HG02571 (cell line): Measurements from ENCODE around the gene NGF.

Experiments used
- ATAC-seq: cut with Tn5 transposase; IDR thresholded peaks from one replicate; pipeline ENCODE4 v1.9.1; 2021; ENCODE audit warnings: mild to moderate bottlenecking, moderate library complexity; ENCODE audit not compliant: unreplicated experiment

The NGF gene

DNA sequence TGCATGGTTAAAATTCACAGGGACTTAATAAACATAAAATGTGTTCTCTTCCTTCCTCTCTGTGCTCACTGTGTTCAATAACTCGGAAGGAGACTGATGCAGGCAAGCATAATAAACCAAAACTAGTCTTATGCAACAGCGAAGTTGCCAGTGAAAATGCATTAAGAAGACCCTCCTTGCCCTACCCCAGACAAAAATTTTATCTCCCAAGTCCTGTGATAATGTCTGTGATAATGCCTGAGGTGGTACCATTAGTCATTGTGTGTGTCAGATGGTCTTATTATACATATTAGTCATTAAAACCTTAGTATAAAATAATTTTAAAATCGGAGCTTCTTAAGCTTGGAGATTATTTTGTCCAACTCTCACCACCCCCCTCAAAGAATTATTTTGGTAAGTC lies 97.8 kb downstream of the NGF start:
- ATAC-seq = no peak

DNA sequence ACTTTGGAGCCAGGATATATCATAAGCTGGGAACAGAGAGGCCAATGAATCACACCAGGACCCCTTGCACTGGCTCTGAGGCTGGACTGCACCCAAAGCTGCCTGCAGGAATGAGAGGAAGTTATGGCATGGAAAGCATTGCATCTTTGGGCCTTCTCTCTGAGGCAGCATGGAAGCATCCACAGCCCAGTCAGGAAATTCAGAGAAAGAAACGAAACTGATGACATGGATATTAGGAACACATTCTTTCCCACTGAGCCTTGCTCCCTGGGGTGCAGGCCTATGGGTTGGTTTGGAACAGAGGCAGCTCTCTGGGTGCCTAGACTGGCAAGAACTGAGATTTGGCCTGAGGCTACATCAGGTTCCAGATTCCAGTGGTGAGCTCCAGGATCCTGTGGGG lies 98.6 kb downstream of the NGF start:
- no peak for ATAC-seq

DNA sequence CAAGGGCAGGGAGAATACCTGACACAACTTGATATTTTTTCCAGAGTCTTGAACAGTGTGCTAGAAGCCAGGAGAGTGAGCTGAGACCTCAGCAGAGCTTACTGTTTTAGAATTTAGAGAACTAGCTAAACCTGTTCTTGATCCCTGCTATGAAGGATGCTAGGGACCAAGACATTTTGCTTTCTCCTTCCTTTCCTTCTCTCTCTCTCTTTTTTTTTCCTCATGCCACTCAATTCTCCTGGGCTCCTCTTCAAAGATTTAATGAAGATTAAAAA lies 99.0 kb downstream of the NGF start:
- no peak for ATAC-seq

DNA sequence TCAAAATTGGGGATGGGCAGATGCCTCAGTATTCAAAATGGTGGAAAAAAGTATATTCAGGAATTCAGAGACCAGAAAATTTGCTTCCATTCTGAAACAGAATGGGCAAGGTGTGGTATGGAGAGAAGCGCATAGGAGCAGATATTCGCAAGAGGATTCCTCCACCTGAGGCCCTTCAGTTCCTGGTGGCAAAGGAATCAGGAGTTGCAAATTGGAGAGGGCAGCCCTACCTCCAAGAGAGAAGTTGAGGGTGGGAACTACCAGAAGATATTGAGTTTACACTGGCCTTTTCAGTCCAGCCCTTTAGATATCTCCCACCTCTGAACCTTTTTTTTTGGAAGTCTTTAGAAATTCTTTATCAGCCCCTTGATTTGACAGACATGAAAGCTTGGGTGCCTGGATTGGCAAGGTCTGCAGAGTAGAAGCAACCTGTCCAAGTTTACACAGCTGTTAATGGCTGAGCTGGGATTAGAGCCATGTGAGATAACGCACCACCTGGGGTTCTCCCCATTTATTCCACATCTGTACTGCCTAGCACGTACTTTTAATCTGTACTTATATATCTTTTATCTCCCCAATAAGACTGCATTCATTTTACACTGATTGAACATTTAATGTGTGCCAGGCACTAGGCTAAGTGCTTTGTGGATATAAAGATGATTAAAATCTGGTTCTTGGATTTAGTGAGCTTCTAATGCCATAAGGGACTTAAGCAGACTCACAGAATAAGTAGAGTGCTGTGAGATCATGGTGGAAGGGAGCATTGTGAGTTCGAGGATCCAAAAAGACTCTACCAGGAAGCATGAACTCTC lies 99.5 kb downstream of the NGF start:
- no peak for ATAC-seq

DNA sequence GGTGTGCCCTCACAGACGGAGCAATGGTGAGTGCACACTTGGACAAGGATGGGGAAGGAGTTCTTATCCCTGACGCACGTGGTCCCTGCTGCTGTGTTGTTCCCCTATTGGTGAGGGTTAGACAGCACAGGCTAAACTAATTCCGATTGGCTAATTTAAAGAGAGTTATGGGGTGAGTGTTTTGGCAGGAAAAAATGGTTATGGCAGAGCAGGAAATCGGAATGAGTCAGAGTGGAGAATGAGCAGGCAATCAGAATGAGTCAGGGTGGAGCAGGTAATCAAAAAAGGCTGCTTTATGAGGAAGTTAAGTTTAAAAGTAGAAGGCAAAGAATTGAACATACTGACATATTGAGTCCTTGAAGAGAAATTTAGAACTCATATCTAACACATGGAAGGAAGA lies 100.5 kb downstream of the NGF start:
- ATAC-seq = no peak

DNA sequence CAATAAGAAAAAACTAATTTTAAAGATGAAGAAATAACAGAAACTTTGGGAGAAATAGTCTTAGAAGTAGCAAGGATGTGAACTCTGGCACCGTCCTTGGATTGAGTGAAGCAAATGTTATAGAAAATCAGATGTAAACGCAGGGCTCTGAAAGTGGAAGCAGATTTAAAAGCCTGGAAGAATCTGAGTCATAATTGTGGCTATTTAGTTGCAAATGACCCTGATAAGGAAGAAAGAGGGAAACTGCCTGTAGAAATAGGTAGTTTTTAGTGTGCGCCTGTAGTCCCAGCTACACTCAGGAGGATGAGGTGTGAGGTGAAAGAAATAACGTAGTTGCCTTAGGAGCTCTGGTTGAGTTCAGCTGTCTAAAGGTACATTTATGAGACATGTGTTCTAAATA lies 101.0 kb downstream of the NGF start:
- no peak for ATAC-seq
